Testis (tissue), 3 donors: ENCODE measurements around the gene C22orf23. TPM values are rescaled to one million over a fixed set of nuclear protein-coding genes. Genes with fewer than 3 reads are reported as not detected.

Experiments used
- DNase-seq: peaks from one replicate; pipeline ENCODE4 v3.0.0-alpha.2; 2019
- H3K27ac ChIP-seq, 2 donors: fragments of 200-600 bp; sonication (generic); one replicate each; pipeline ENCODE4 v1.5.1; 2019
- H3K27me3 ChIP-seq: fragments of 200-600 bp; sonication (generic); one replicate; pipeline ENCODE4 v1.5.1; 2019
- H3K36me3 ChIP-seq: fragments of 200-600 bp; sonication (generic); one replicate; pipeline ENCODE4 v1.5.1; 2017; ENCODE audit warnings: low read depth; ENCODE audit errors: missing control alignments
- H3K4me1 ChIP-seq: fragments of 200-600 bp; sonication (generic); one replicate; pipeline ENCODE4 v1.5.1; 2019
- H3K4me3 ChIP-seq, 2 donors: fragments of 200-600 bp; sonication (generic); one replicate each; pipeline ENCODE4 v1.5.1; 2017 to 2019
- H3K9me3 ChIP-seq: fragments of 200-600 bp; sonication (generic); one replicate; pipeline ENCODE4 v1.5.1; 2017
- POLR2A ChIP-seq: fragments of 450-650 bp; IDR thresholded peaks from one replicate; pipeline ENCODE4 v1.6.1; 2017; ENCODE audit warnings: antibody characterized with exemption, mild to moderate bottlenecking, moderate library complexity
- WGBS, 2 donors: methylation state at CpG; one replicate each; pipeline ENCODE4 v1.1.5; 2018; 5-methylcytosine and 5-hydroxymethylcytosine counted together
- intact Hi-C: fragments of 100-400 bp; cut with DNase I; formaldehyde crosslinking; loops from one replicate; pipeline ENCODE4 v1.15.1; 2023; ENCODE audit warnings: low total_unique reads
- polyA plus RNA-seq: library from polyadenylated mRNA; stranded (reverse); fragments of 350-450 nt; fragmentation: Illumina TruSeq; extraction: RNeasy Lipid Tissue Mini Kit (QIAGEN cat#74804); gene quantifications from one replicate; pipeline ENCODE4 v1.2.3, GENCODE V29; 2014; ENCODE audit warnings: low read depth, low replicate concordance; ENCODE audit not compliant: insufficient read depth
- total RNA-seq, 2 donors: library from RNA; depleted of rRNA; stranded (reverse); fragments of >200 nt; gene quantifications; one replicate each; pipeline ENCODE4 v1.2.3, GENCODE V29; 2016
- TF ChIP-seq, protein P1 (sequence below), 3 experiments: fragments of 450-650 bp in 2 of 3; fragments of 200-600 bp in 1 of 3; sonication (generic) in 1 of 3; IDR thresholded peaks; one replicate each; pipeline ENCODE4 v1.5.1; 2016 to 2019; ENCODE audit warnings: antibody characterized with exemption in 3 of 3, mild to moderate bottlenecking in 2 of 3, moderate library complexity in 1 of 3

Gene C22orf23
- total and polyA plus RNA-seq, 3 donors from 2014 or later = 50.9 to 241 (median 70.9) TPM

GRCh38 chr22:37986371-37986770 lies 33.0 kb upstream of the C22orf23 start:
- intact Hi-C loops = no loop called here
- TF ChIP-seq, protein P1, sequence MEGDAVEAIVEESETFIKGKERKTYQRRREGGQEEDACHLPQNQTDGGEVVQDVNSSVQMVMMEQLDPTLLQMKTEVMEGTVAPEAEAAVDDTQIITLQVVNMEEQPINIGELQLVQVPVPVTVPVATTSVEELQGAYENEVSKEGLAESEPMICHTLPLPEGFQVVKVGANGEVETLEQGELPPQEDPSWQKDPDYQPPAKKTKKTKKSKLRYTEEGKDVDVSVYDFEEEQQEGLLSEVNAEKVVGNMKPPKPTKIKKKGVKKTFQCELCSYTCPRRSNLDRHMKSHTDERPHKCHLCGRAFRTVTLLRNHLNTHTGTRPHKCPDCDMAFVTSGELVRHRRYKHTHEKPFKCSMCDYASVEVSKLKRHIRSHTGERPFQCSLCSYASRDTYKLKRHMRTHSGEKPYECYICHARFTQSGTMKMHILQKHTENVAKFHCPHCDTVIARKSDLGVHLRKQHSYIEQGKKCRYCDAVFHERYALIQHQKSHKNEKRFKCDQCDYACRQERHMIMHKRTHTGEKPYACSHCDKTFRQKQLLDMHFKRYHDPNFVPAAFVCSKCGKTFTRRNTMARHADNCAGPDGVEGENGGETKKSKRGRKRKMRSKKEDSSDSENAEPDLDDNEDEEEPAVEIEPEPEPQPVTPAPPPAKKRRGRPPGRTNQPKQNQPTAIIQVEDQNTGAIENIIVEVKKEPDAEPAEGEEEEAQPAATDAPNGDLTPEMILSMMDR (IDR thresholded peaks at IDR 0.05) = no peak
- no peak for TF ChIP-seq POLR2A
- Histone ChIP-seq H3K9me3 (no peaks in the 10 kb centered on the region), H3K4me1 (peaks cover 10% of the 10 kb centered on the region), H3K27ac (no peak overlapping the region), H3K4me3 (no peak overlapping the region), H3K27me3 (no peaks in the 10 kb centered on the region), H3K36me3 (no peaks in the 10 kb centered on the region)
- no peak for DNase-seq
- WGBS, 2 donors = 48% methylated on average over 7 of the region's 7 CpGs; no CpG with 5 or more reads in 1 of the 2 donors

DNA sequence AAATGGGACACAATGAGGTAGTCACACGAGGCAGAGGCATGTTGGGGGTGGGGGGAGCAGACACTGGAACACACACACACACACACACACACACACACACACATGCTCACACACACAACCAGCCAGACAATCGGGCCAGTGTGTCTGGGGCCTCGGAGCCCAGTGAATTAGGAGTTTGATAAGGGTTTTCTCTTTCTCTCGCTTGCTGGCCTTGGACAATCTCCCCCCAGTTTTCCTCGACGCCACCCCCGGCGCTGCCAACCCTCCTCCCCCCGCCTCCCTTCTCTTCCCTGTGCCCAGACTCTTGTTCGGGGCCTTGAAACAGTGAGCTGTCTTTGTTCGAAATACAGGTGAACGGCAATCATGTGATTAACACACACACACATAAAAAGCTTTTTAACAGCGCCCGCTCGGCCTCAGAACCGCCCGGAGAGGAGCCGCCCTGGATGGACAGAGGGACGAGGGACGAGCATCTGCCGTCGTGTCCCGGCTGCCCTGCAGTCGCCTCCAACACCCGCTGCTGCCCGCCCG lies 32.4 kb upstream of the C22orf23 start:
- intact Hi-C loops = no loop called here
- peak; percentile 58 for DNase-seq
- H3K4me3 ChIP-seq = no peak overlapping the region
- H3K4me1 ChIP-seq = peaks cover 10% of the 10 kb centered on the region
- H3K36me3 ChIP-seq = no peaks in the 10 kb centered on the region
- TF ChIP-seq, protein P1 (IDR thresholded peaks at IDR 0.05) = no peak
- WGBS, 2 donors = 75 to 93% methylated on average over 24 to 27 of the region's 27 CpGs
- H3K27me3 ChIP-seq = no peaks in the 10 kb centered on the region
- H3K27ac ChIP-seq = no peak overlapping the region
- no peaks in the 10 kb centered on the region for H3K9me3 ChIP-seq

GRCh38 chr22:37985050-37985585 lies 31.7 kb upstream of the C22orf23 start:
- DNase-seq = no peak
- TF ChIP-seq POLR2A = no peak
- TF ChIP-seq, protein P1 (IDR thresholded peaks at IDR 0.05) = no peak
- WGBS, 2 donors = 61 to 91% methylated on average over 9 of the region's 9 CpGs
- no peak overlapping the region for H3K27ac ChIP-seq
- H3K4me3 ChIP-seq = no peak overlapping the region
- peaks cover 10% of the 10 kb centered on the region for H3K4me1 ChIP-seq
- intact Hi-C loops = no loop called here
- H3K36me3 ChIP-seq = no peaks in the 10 kb centered on the region
- H3K9me3 ChIP-seq = no peaks in the 10 kb centered on the region
- no peaks in the 10 kb centered on the region for H3K27me3 ChIP-seq

GRCh38 chr22:37983860-37984791 lies 30.7 kb upstream of the C22orf23 start, which contains the start of gene SOX10:
Gene SOX10, minus strand, starts transcription at chr22:37984555. Its CDS starts 771 bp downstream, at chr22:37983784.
- H3K36me3 ChIP-seq = no peaks in the 10 kb centered on the region
- no peaks in the 10 kb centered on the region for H3K27me3 ChIP-seq
- WGBS, 2 donors = 47 to 62% methylated on average over 28 to 40 of the region's 42 CpGs
- peak within 1 kb of the TSS; percentile 39 to 47 for H3K4me3 ChIP-seq
- DNase-seq = no peak
- no peaks in the 10 kb centered on the region for H3K9me3 ChIP-seq
- peaks cover 10% of the 10 kb centered on the region for H3K4me1 ChIP-seq
- no peak within 1 kb of the TSS for H3K27ac ChIP-seq
- intact Hi-C loops = no loop called here
- TF ChIP-seq, protein P1 (IDR thresholded peaks at IDR 0.05) = no peak
